Smooth muscle cell (in vitro differentiated cells): ENCODE results near the gene FZD10. TPM values are rescaled to one million over a fixed set of nuclear protein-coding genes. Genes with fewer than 3 reads are reported as not detected.

Experiments used
- DNase-seq: peaks from one replicate; lab custom pipeline; 2025; ENCODE audit not compliant: unreplicated experiment; lab: John Stamatoyannopoulos, UW
- H2AFZ ChIP-seq: fragments of 200-600 bp; sonication (generic); 2 replicates; pipeline ENCODE4 v1.6.0; 2016; ENCODE audit warnings: antibody characterized with exemption, low read depth, mild to moderate bottlenecking
- H3F3A ChIP-seq: fragments of 200-600 bp; sonication (generic); 2 replicates; pipeline ENCODE4 v1.6.0; 2017; ENCODE audit warnings: antibody characterized with exemption, low read depth
- H3K27ac ChIP-seq: fragments of 200-600 bp; sonication (generic); 2 replicates; pipeline ENCODE4 v1.5.1; 2016; ENCODE audit warnings: low read depth, mild to moderate bottlenecking
- H3K27me3 ChIP-seq: fragments of 200-600 bp; sonication (generic); 2 replicates; pipeline ENCODE4 v1.6.1; 2016; ENCODE audit warnings: low read depth, mild to moderate bottlenecking
- H3K36me3 ChIP-seq: fragments of 200-600 bp; sonication (generic); 2 replicates; pipeline ENCODE4 v1.5.1; 2016; ENCODE audit warnings: low read depth
- H3K4me1 ChIP-seq: fragments of 200-600 bp; sonication (generic); 2 replicates; pipeline ENCODE4 v1.5.1; 2016; ENCODE audit warnings: low read depth
- H3K4me2 ChIP-seq: fragments of 200-600 bp; sonication (generic); 2 replicates; pipeline ENCODE4 v1.6.0; 2016; ENCODE audit warnings: mild to moderate bottlenecking
- H3K4me3 ChIP-seq: fragments of 200-600 bp; sonication (generic); 2 replicates; pipeline ENCODE4 v1.5.1; 2016; ENCODE audit warnings: mild to moderate bottlenecking
- H3K79me2 ChIP-seq: fragments of 200-600 bp; sonication (generic); 2 replicates; pipeline ENCODE4 v1.6.0; 2016; ENCODE audit warnings: low read depth, mild to moderate bottlenecking
- H3K9ac ChIP-seq: fragments of 200-600 bp; sonication (generic); 2 replicates; pipeline ENCODE4 v1.6.0; 2016; ENCODE audit warnings: low read depth
- H3K9me3 ChIP-seq: fragments of 200-600 bp; sonication (generic); replicated peaks from 2 replicates; pipeline ENCODE4 v1.5.1; 2016; ENCODE audit warnings: low read depth
- H4K20me1 ChIP-seq: fragments of 200-600 bp; sonication (generic); 2 replicates; pipeline ENCODE4 v1.6.0; 2016; ENCODE audit warnings: low read depth
- CTCF ChIP-seq: fragments of 200-600 bp; sonication (generic); IDR thresholded peaks from 2 replicates; pipeline ENCODE4 v1.5.1; 2017; ENCODE audit warnings: borderline replicate concordance, mild to moderate bottlenecking, antibody characterized with exemption; ENCODE audit not compliant: insufficient read depth, poor library complexity, severe bottlenecking
- WGBS: methylation state at CpG from one replicate; pipeline ENCODE4 v1.1.7; 2016; ENCODE audit warnings: low lambda C conversion rate; 5-methylcytosine and 5-hydroxymethylcytosine counted together
- polyA plus RNA-seq: library from polyadenylated mRNA; unstranded; fragments of >200 nt; fragmentation: Nextera tagmentation; extraction: Ambion mirVana; gene quantifications from 2 replicates; pipeline ENCODE4 v1.2.1, GENCODE V29; 2016
- total RNA-seq: library from RNA; depleted of rRNA; stranded (reverse); fragments of >200 nt; gene quantifications from 2 replicates; pipeline ENCODE4 v1.2.3, GENCODE V29; 2014

FZD10 gene
- total and polyA plus RNA-seq, 2 experiments from 2014 or later, result 1.7 to 1.9 TPM

GRCh38 chr12:130141105-130141504, 21.2 kb upstream of the FZD10 start:
- Histone ChIP-seq H2AFZ (no peak overlapping the region), H3K79me2 (no peaks in the 10 kb centered on the region), H3K4me2 (no peak overlapping the region), H3F3A (no peaks in the 10 kb centered on the region), H3K4me1 (no peaks in the 10 kb centered on the region), H3K27me3 (peaks cover 19% of the 10 kb centered on the region), H3K9me3 (no peaks in the 10 kb centered on the region), H3K4me3 (no peak overlapping the region), H3K36me3 (no peaks in the 10 kb centered on the region), H3K9ac (no peak overlapping the region), H4K20me1 (no peaks in the 10 kb centered on the region), H3K27ac (no peak overlapping the region)
- 91% methylated on average over 11 of the region's 11 CpGs for WGBS
- no peak for TF ChIP-seq CTCF
- no peak for DNase-seq

GRCh38 chr12:130141901-130142683, 20.2 kb upstream of the FZD10 start:
- no peak overlapping the region for H2AFZ ChIP-seq
- H3K27ac ChIP-seq, result no peak overlapping the region
- H3K9ac ChIP-seq, result no peak overlapping the region
- no peaks in the 10 kb centered on the region for H3K4me1 ChIP-seq
- 79% methylated on average over 18 of the region's 18 CpGs for WGBS
- no peaks in the 10 kb centered on the region for H3K36me3 ChIP-seq
- no peak for TF ChIP-seq CTCF
- H4K20me1 ChIP-seq, result no peaks in the 10 kb centered on the region
- no peak overlapping the region for H3K4me2 ChIP-seq
- no peaks in the 10 kb centered on the region for H3K9me3 ChIP-seq
- no peaks in the 10 kb centered on the region for H3F3A ChIP-seq
- H3K27me3 ChIP-seq, result peaks cover 17% of the 10 kb centered on the region
- no peaks in the 10 kb centered on the region for H3K79me2 ChIP-seq
- no peak for DNase-seq
- no peak overlapping the region for H3K4me3 ChIP-seq

GRCh38 chr12:130142736-130143135, 19.5 kb upstream of the FZD10 start:
- H3F3A ChIP-seq, result no peaks in the 10 kb centered on the region
- no peaks in the 10 kb centered on the region for H3K79me2 ChIP-seq
- H3K4me3 ChIP-seq, result no peak overlapping the region
- no peak for DNase-seq
- no peaks in the 10 kb centered on the region for H3K9me3 ChIP-seq
- no peak overlapping the region for H3K27ac ChIP-seq
- no peak for TF ChIP-seq CTCF
- WGBS, result 66% methylated on average over 14 of the region's 14 CpGs
- no peaks in the 10 kb centered on the region for H4K20me1 ChIP-seq
- no peak overlapping the region for H2AFZ ChIP-seq
- no peak overlapping the region for H3K4me2 ChIP-seq
- no peak overlapping the region for H3K9ac ChIP-seq
- H3K36me3 ChIP-seq, result no peaks in the 10 kb centered on the region
- H3K4me1 ChIP-seq, result no peaks in the 10 kb centered on the region
- H3K27me3 ChIP-seq, result peaks cover 13% of the 10 kb centered on the region

- Histone ChIP-seq H3K36me3 (no peaks in the 10 kb centered on the region), H3K4me1 (no peaks in the 10 kb centered on the region), H3F3A (no peaks in the 10 kb centered on the region), H4K20me1 (no peaks in the 10 kb centered on the region), H3K27ac (no peak overlapping the region), H3K9me3 (no peaks in the 10 kb centered on the region), H3K27me3 (peaks cover 13% of the 10 kb centered on the region), H3K79me2 (no peaks in the 10 kb centered on the region), H3K4me3 (no peak overlapping the region), H2AFZ (no peak overlapping the region), H3K9ac (no peak overlapping the region), H3K4me2 (no peak overlapping the region)
- WGBS, result 80% methylated on average over 9 of the region's 9 CpGs
- TF ChIP-seq CTCF, result no peak
- no peak for DNase-seq
These were observed 19.1 kb upstream of the FZD10 start for GRCh38 chr12:130143136-130143535.
